Fibroblast of mammary gland (primary cell): ENCODE results near the gene NXN.
"Not testable (repeated sequence)": the region's sequence is repeated elsewhere in the genome, so short reads cannot be mapped to it uniquely, and the experiment has no call there.

Source experiments
- DNase-seq: peaks from one replicate; pipeline ENCODE4 v3.0.0-alpha.2; 2010; ENCODE audit warnings: low read depth
- H3K4me3 ChIP-seq: 2 replicates; pipeline ENCODE4 v1.5.1; 2011; ENCODE audit warnings: low read depth, mild to moderate bottlenecking, low read length, moderate library complexity; ENCODE audit not compliant: control insufficient read depth
- CTCF ChIP-seq: conservative IDR thresholded peaks from 2 replicates; pipeline ENCODE4 v1.5.1; 2011; ENCODE audit warnings: low read depth, low read length, inconsistent platforms; ENCODE audit not compliant: control insufficient read depth, insufficient read depth

Gene NXN

GRCh38 chr17:791829-792228, 187.7 kb downstream of the NXN start:
- H3K4me3 ChIP-seq: no peak overlapping the region
- no peak for TF ChIP-seq CTCF
- DNase-seq: no peak

GRCh38 chr17:790874-791247, 188.7 kb downstream of the NXN start:
- not testable (repeated sequence) for H3K4me3 ChIP-seq, DNase-seq

GRCh38 chr17:789931-790873, 189.4 kb downstream of the NXN start:
- H3K4me3 ChIP-seq, DNase-seq: not testable (repeated sequence)

GRCh38 chr17:789160-789840, 190.3 kb downstream of the NXN start:
- no peak for DNase-seq
- no peak for TF ChIP-seq CTCF
- no peak overlapping the region for H3K4me3 ChIP-seq

- H3K4me3 ChIP-seq: no peak overlapping the region
- no peak for DNase-seq
- no peak for TF ChIP-seq CTCF
Observed at GRCh38 chr17:788551-788950, 191.0 kb downstream of the NXN start.

- no peak overlapping the region for H3K4me3 ChIP-seq
- TF ChIP-seq CTCF: no peak
- no peak for DNase-seq
Observed at GRCh38 chr17:787641-788221, 191.8 kb downstream of the NXN start.

GRCh38 chr17:785901-786300, 193.7 kb downstream of the NXN start:
- not testable (repeated sequence) for DNase-seq, H3K4me3 ChIP-seq

GRCh38 chr17:784143-784542, 195.4 kb downstream of the NXN start:
- DNase-seq: peak; percentile 27
- no peak overlapping the region for H3K4me3 ChIP-seq
- no peak for TF ChIP-seq CTCF
